NOMO-1 treated with DMSO at 0.1 percent for 48 hours (cell line): ENCODE measurements around the gene SPOUT1.
"Not testable (repeated sequence)": the region's sequence is repeated elsewhere in the genome, so short reads cannot be mapped to it uniquely, and the experiment has no call there.

Source experiments
- DNase-seq: peaks from one replicate; lab custom pipeline; 2025; ENCODE audit not compliant: unreplicated experiment; lab: John Stamatoyannopoulos, UW

SPOUT1 gene

GRCh38 chr9:128780093-128780492, 49.5 kb downstream of the SPOUT1 start:
- DNase-seq = not testable (repeated sequence)

- DNase-seq = no peak
Observed at GRCh38 chr9:128774804-128775203, 54.8 kb downstream of the SPOUT1 start.

- no peak for DNase-seq
Observed at GRCh38 chr9:128773049-128773448, 56.5 kb downstream of the SPOUT1 start.

GRCh38 chr9:128771745-128772519, 57.7 kb downstream of the SPOUT1 start, which contains the start of gene ZER1:
Gene ZER1 (minus strand): TSS chr9:128771927. CDS start chr9:128755565, 16,362 bp downstream.
- peak; percentile 85 for DNase-seq

GRCh38 chr9:128771094-128771721, 58.4 kb downstream of the SPOUT1 start:
- DNase-seq = no peak

- no peak for DNase-seq
Observed at GRCh38 chr9:128770286-128771030, 59.1 kb downstream of the SPOUT1 start.
